Neutrophil (primary cell): ENCODE measurements around the gene ABCG8.

Experiments used
- H3K27ac ChIP-seq: fragments of 200-600 bp; sonication (generic); 2 replicates; pipeline ENCODE4 v1.5.1; 2016; ENCODE audit warnings: mild to moderate bottlenecking, moderate library complexity
- H3K27me3 ChIP-seq: fragments of 200-600 bp; sonication (generic); 2 replicates; pipeline ENCODE4 v1.6.0; 2016; ENCODE audit warnings: mild to moderate bottlenecking
- H3K36me3 ChIP-seq: fragments of 200-600 bp; sonication (generic); 2 replicates; pipeline ENCODE4 v1.5.1; 2017
- H3K4me1 ChIP-seq, 2 experiments: fragments of 200-600 bp in 1 of 2; sonication (generic) in 1 of 2; 1 replicate in 1 of 2; 2 replicates in 1 of 2; pipeline versions ENCODE4 v1.5.1 to v1.6.1; 2013 to 2016; ENCODE audit warnings: low read depth in 1 of 2, low read length in 1 of 2, mild to moderate bottlenecking in 1 of 2, moderate library complexity in 1 of 2; ENCODE audit not compliant: control insufficient read depth in 1 of 2, insufficient read depth in 1 of 2
- H3K4me3 ChIP-seq, 2 experiments: fragments of 200-600 bp in 1 of 2; sonication (generic) in 1 of 2; 1 replicate in 1 of 2; 2 replicates in 1 of 2; pipeline ENCODE4 v1.5.1; 2013 to 2016; ENCODE audit warnings: low read depth in 1 of 2, low read length in 1 of 2, mild to moderate bottlenecking in 1 of 2, moderate library complexity in 1 of 2
- H3K9me3 ChIP-seq: fragments of 200-600 bp; sonication (generic); 2 replicates; pipeline ENCODE4 v1.5.1; 2016
- CTCF ChIP-seq: fragments of 200-600 bp; sonication (generic); IDR thresholded peaks from 2 replicates; pipeline ENCODE4 v1.5.1; 2016; ENCODE audit warnings: antibody characterized with exemption

The ABCG8 gene

GRCh38 chr2:43837831-43838559, 776 bp upstream of the ABCG8 start:
- H3K4me3 ChIP-seq = no peak overlapping the region
- H3K9me3 ChIP-seq = no peaks in the 10 kb centered on the region
- H3K36me3 ChIP-seq = no peaks in the 10 kb centered on the region
- TF ChIP-seq CTCF = no peak
- no peaks in the 10 kb centered on the region for H3K4me1 ChIP-seq
- H3K27ac ChIP-seq = no peak overlapping the region
- peaks cover 32% of the 10 kb centered on the region for H3K27me3 ChIP-seq

DNA sequence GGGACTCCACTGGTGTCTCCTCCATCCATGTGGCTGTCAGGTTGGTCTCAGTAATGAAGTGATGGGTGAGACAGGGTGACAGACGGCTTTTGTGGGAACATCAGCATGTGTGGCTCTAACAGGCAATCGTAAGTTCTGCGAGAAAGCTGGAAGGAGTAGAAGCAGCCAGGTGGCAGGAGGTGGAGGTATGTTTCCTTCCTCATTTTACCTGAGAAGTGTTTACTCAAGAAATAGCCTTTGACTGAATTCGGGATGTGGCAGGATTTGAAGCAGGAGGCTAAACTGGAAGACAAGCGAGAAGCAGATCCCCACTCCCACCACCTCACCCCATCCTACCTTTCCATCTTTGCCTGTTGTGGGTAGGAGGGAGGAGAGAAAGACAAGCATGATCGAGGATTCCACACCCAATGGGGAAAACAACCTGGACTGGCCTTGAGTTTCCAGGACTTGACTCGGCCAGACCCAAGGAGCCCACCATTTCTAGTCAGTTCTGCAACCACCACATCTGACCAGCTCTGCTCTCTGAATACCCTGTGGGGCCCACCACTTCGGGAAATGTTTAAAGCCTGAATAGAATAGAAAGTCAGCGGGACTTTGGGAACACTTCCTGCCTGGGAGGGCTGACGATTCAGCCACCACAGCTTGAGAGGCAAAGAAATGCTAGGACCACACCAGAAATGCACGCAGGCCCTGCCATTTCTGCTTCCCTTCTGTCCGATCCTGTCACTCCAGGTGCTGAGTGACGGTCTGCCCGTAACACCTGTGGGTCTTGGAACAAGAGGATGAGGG, 1.2 kb downstream of the ABCG8 start:
- Histone ChIP-seq H3K27ac (no peak overlapping the region), H3K4me3 (no peak overlapping the region), H3K27me3 (peaks cover 15% of the 10 kb centered on the region), H3K4me1 (no peaks in the 10 kb centered on the region), H3K9me3 (no peaks in the 10 kb centered on the region), H3K36me3 (no peaks in the 10 kb centered on the region)
- no peak for TF ChIP-seq CTCF

DNA sequence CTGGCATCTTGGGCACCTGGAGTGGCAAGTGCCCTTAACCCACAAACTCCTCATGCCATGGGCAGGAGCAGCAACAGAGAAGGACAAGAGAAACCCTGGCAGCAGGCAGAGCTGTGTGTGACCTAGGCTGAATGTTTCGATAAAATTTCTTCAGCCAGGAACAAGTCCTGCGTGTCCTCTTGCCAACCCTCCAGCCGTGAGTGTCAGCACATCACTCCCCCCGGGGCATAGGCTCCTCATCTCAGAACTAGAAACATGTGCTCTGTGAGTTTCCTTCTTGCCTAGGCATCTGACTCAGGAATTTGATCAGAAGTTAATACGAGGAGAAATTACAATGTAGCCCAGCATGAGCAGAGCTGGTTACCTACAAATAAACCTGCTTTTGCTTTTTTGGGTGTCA, 2.2 kb downstream of the ABCG8 start:
- TF ChIP-seq CTCF = no peak
- no peak overlapping the region for H3K27ac ChIP-seq
- H3K36me3 ChIP-seq = no peaks in the 10 kb centered on the region
- H3K4me1 ChIP-seq = no peaks in the 10 kb centered on the region
- H3K4me3 ChIP-seq = no peak overlapping the region
- H3K9me3 ChIP-seq = no peaks in the 10 kb centered on the region
- peaks cover 11% of the 10 kb centered on the region for H3K27me3 ChIP-seq

DNA sequence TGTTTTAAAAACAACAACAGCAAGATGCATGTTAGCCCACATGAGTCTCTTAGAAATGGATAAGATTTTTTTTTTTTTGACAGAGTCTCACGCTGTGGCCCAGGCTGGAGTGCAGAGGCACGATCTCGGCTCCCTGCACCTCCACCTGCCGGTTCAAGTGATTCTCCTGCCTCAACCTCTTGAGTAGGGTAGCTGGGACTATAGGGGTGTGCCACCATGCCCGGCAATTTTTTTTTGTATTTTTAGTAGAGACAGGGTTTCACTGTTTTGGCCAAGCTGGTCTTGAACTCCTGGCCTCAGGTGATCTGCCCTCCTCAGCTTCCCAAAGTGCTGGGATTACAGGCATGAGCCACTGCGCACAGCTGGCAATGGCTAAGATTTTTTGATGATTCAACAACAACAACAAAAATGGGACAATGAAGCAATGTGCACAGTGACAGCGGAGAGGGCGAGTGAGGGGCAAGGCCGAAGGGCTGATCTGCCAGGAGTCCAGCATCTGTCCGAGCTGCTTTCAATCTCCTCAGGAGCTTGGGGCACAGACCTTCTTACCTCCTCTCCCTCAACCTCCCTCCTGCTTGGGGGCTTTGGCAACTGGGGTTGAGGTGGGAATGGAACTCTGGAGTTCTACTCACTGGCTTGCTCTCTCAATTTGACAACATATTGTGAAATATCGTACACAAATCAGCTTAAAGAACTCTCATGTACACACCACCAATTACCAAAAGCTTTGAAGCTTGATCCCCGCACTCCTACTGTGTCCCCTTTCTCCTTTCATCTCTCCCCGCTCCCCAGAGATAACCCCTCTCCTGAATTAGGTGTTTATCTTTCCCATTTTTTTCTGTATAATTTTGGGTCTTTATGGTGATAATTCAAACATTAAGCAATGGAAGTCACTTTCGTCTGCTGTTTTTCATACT, 3.4 kb downstream of the ABCG8 start:
- Histone ChIP-seq H3K4me1 (no peaks in the 10 kb centered on the region), H3K9me3 (no peaks in the 10 kb centered on the region), H3K27ac (no peak overlapping the region), H3K4me3 (no peak overlapping the region), H3K36me3 (no peaks in the 10 kb centered on the region), H3K27me3 (peaks cover 5% of the 10 kb centered on the region)
- no peak for TF ChIP-seq CTCF

DNA sequence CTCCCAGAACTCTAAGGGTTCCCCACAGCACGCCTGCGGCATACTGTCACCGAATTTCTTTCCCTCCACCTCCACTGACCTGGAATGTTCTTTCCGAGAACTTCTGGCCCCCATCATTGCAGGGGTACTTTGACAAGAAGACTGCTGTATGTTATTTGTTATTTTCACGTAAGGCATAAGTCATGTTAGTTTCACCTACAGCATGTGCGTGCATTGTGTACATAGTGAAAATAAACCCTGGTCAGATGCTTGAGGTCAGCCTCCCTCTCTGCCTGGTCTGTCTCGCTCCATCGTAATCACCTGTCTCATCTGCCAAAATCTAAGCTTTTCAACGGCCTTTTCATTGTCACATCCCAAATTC, 4.1 kb downstream of the ABCG8 start:
- H3K27me3 ChIP-seq = peaks cover 5% of the 10 kb centered on the region
- no peak overlapping the region for H3K27ac ChIP-seq
- no peak overlapping the region for H3K4me3 ChIP-seq
- no peak for TF ChIP-seq CTCF
- no peaks in the 10 kb centered on the region for H3K4me1 ChIP-seq
- H3K36me3 ChIP-seq = no peaks in the 10 kb centered on the region
- H3K9me3 ChIP-seq = no peaks in the 10 kb centered on the region
